Myocyte (in vitro differentiated cells): Measurements from ENCODE around the gene PEX10. TPM values are rescaled to one million over a fixed set of nuclear protein-coding genes. Genes with fewer than 3 reads are reported as not detected.

Source experiments
- DNase-seq: peaks from one replicate; pipeline ENCODE4 v3.0.0-alpha.2; 2012; ENCODE audit warnings: low read depth
- total RNA-seq: library from RNA; depleted of rRNA; stranded (reverse); fragments of >200 nt; gene quantifications from 2 replicates; pipeline ENCODE4 v1.2.3, GENCODE V29; 2014

Gene PEX10
- total RNA-seq, 1 donor from 2014 or later: 54.4 TPM

- no peak for DNase-seq
These were observed 57.6 kb downstream of the PEX10 start for GRCh38 chr1:2354511-2355372.

Other genes starting within 250 kb of the PEX10 start
- gene FAAP20, start 217.8 kb downstream of the PEX10 start, total RNA-seq: 37.3 and 43.0 TPM in 2 replicates
- 12.1 and 15.2 TPM in 2 replicates for gene SKI, start 184.2 kb downstream of the PEX10 start, total RNA-seq
- 8.8 and 14.2 TPM in 2 replicates for gene MORN1, start 21.0 kb downstream of the PEX10 start, total RNA-seq
- 58.1 and 64.6 TPM in 2 replicates for gene RER1, start 20.7 kb downstream of the PEX10 start, total RNA-seq
- 0.21 and 0.57 TPM in 2 replicates for gene PLCH2, start 63.7 kb upstream of the PEX10 start, total RNA-seq
- gene PANK4, start 114.0 kb upstream of the PEX10 start, total RNA-seq: 19.4 and 27.5 TPM in 2 replicates
- not detected in 2 replicates for gene HES5, start 117.7 kb upstream of the PEX10 start, total RNA-seq
- gene TNFRSF14, start 143.8 kb upstream of the PEX10 start, total RNA-seq: 8.6 and 9.1 TPM in 2 replicates
- 15.3 and 21.5 TPM in 2 replicates for gene PRXL2B, start 174.2 kb upstream of the PEX10 start, total RNA-seq
- 0.10 and 0.37 TPM in 2 replicates for gene MMEL1, start 220.5 kb upstream of the PEX10 start, total RNA-seq